ENCODE results near the gene TEX264.

The TEX264 gene

DNA sequence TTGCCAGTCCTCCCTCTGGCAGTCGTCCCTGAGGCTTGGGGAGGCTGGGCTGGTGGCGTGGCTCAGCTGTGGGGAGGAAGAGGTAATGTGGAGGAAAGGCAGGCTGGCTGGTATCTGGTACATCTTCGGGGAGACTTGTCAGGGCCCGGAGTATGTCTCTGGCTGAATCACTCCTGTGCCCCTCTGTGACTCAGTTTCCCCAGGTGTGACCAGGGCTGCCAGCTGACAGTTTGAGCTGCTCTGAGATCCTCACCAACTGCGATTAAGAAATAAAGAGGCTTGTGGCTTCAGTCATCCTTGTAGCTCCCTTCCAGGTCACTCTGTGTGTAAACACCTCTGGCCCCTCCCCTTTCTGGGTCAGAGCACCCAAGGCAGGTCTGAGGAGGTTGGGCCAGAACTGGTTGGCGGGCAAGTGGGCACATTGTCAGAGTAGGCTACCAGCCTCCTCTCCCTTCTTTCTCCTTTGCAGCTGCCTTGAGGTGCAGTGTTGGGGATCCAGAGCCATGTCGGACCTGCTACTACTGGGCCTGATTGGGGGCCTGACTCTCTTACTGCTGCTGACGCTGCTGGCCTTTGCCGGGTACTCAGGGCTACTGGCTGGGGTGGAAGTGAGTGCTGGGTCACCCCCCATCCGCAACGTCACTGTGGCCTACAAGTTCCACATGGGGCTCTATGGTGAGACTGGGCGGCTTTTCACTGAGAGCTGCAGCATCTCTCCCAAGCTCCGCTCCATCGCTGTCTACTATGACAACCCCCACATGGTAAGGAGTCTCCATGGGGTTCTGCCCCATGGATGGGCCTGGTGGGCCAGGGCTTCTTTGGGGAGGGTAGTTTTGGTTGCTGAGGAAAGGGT is 3.0 kb downstream of the TEX264 start:
- DNase-seq (ENCODE audit: low read depth, low spot score): no peak

DNA sequence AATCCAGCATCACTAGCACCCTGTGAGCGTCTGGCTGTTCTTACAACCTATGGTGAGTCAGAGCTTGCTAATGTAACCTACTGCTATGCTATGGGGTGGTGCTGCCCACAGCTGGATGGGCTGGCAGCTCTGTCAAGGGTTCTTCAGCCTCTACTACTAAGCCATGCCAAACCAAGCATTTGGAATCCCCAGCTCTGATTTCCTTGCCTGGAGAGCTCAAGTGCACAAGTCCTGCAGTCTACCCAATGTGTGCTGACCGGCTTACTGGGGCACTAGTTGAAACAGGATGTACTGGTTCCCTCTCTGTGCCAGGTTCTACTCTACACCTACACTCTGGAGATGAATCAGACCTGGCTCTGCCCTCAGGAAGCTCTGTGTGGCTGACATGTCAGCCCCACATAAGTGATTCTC is 4.2 kb downstream of the TEX264 start:
- no peak for DNase-seq (ENCODE audit: low read depth, low spot score)

DNA sequence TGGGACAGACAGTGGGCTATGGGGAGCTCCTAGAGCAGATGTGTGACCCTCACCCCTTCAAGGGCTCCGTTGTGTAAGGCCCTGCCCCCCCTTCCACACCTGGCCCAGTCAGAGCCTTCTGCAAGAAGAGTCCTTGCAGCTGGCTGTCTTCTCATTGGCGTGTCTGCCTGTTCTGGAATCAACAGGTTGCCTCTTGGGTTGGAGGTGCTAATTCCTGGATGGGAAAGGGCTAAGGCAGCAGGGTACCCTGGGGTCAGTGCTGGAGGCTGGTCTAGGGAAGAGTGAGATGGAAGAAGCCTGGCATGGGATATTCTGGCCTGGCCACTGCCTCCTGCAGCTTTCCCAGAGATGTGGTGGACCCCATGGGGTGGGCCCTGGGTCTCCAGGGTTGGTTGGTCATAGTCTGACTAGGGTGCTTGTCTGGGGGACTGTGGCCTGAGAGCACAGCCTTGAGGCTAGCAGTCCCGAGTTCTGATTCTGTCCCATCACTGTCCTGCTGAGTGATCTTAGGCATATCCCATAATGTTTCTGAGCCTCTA is 5.1 kb downstream of the TEX264 start:
- DNase-seq (ENCODE audit: low read depth, low spot score): no peak

DNA sequence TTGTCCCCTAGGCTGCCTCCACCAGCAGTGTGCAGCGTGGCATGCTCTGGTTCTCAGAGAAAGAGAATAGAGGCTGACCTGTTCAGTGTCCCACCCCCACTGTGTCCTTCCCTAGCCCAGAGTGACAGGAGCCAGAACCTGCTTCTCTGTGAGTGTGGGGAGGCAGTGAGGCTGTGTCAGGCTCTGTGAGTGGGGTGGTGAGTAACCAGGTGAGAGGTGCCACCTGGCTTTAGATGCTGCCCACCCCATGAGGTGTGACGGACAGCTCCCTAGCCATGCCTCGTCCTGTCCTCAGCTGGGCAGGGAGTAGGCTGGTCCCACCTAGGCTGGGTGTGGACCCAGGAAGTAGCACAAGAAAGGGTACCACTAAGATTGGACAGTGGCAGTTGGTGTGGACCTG is 6.3 kb downstream of the TEX264 start:
- no peak for DNase-seq (ENCODE audit: low read depth, low spot score)

DNA sequence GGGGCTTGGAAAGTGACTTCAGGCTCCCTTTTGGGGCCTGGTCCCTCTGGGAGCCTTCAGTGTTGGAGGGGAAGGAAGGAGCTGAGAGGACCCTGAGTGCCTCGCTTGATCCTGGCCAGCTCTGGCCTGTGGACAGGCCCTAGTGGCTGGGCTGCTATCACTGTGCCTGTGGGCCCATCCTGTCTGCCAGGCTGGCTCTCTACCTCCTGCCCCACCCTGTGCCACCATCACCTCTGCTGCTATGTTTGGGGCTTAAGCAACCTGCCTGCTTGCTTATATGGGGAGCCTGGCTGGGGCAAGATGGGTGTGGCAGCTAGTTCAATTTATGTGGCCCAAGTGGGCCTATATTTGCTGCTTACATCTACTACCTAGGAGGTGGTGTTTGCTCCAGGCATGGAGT is 7.1 kb downstream of the TEX264 start:
- DNase-seq (ENCODE audit: low read depth, low spot score): no peak

DNA sequence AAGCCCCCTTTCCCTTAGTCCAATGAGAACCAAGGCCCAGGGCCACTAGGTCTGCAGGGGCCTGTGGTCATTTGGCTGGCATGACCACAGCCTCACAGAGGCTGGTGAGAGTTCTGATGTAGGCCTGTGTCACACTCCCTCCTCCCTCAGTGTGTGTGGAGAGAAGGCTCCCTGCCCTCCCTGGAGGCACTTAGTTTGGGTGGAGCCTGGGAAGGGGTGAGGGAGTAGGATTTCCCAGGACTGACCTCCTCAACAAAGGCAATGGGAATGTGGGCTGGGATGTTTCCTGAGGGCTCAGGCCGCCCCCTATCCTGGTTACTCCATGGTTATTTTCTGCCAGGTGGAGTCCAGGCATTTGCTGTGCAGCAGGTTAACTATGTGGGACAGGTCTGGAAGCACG is 7.6 kb downstream of the TEX264 start:
- no peak for DNase-seq (ENCODE audit: low read depth, low spot score)

DNA sequence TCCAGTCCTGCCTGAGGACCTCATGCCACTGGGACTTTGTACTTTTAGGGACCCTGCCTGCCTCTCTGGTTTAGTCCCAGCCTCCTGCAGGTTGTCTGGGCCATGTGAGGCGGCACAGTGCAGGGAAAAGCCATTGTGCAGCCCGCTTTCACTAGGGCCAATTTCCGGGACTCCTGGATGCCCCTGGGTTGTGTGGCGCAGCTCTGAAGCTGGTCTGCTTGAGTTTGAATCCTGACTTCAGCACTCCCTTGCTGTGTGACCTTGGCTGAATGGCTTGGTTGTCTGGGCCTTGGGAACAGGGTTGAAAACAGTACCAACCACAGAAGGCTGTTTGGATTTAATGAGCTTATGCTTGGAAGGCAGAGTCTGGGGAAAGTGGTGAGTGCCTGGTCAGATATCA is 8.3 kb downstream of the TEX264 start:
- DNase-seq (ENCODE audit: low read depth, low spot score): no peak

DNA sequence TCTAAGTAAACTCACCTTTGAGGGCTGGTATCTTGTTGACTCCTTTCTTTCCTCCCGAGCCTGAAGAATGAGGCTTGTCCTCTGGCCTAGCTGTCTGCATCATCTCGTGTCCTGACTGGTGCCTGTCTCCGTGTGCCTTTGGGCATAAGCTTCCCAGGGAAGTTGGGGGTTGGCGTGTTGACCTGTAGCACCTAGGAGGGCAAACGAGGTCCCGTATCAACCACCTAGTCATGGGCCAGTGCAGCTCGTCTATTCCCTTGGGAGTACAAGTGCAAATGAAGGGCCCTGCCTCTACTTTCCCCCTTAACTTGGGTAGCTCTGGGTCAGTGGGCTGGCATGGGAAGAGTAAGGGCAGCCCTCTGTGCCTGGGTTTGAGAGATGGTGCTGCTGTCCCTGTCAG is 8.7 kb downstream of the TEX264 start:
- no peak for DNase-seq (ENCODE audit: low read depth, low spot score)

DNA sequence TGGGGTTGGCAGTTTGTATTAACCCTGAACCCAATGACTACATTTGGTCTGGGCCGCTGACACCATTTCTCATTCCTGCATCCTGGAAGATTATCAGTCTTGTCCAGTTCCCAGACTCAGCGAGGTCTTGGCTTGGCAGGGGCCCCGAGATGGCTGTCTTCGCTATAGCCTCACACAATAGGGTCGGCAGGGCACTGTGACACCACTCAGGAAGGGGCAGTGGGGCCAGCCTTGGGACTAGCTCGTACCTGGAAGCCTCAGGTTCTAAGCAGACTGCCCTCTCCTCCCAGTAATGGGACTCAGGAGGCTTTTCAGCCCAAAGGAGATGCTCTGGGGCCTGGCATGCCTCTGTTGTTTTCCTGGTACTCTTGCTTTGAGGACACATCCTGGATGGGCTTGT is 9.1 kb downstream of the TEX264 start:
- DNase-seq (ENCODE audit: low read depth, low spot score): no peak

DNA sequence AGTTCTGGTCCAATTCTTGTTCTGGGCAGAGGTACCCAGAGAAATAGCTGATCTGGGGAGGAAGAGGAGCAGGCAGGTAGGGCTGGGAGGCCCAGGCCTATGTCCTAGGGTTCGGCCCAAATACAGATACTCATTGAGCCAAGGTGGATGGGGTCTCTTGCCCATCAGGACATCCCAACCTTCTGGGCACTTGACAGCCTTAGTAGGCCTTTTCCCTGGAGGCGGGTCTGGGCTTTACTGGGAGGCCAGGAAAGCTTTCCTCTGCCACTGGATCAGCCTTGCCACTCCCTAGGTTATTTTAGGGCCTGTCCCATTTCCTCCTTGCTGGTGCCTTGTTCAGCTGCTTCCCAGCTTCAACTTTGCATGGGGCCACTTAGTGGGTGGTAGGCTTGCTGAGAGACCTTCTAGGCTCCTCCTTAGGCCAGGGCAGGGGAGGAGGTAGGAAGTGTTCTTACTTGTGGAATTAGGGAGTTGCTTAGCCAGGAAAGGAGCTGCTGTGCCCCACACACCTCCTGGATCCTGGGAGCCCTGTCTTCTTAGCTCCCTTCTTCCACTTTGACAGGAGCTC is 9.7 kb downstream of the TEX264 start:
- no peak for DNase-seq (ENCODE audit: low read depth, low spot score)

DNA sequence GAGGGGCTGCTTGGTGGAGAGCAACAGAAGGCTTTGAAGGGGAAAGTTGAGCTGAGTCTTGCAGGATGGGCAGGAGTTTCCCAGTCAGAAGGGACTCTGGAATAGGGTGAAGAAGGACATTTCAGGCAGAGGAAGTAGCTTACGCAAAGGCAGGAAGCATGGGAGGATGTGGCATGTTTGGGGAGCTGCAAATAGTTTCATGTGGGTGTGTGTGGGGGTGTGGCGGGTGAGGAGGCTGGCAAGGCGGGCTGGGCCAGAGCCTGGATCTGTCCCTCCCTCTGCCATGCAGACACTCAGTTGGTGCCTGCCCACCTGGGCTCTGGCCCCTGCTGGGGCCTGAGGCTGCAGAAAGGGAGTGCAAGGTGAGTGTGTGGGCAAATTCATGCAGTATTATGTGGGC is 10.4 kb downstream of the TEX264 start:
- DNase-seq (ENCODE audit: low read depth, low spot score): no peak

DNA sequence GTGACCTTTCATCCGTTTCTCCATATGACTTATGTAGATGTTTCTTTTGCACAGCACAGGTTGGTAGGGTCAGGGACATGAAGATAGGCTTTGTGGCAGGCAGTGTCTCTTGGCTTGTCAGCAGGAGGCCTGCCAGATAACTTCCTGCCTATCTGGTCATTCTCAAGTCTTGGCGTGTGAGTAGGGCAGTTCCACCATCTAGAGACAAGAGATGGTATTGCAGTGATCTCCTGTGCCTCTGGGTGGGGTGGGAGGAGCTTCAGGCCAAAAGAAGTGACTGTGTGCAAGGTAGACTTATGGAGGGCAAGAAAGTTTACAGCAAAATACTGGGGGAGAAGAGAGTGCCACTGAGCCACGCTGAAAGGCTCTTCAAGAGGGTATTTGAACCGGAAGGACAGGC is 11.0 kb downstream of the TEX264 start:
- DNase-seq (ENCODE audit: low read depth, low spot score): peak; percentile 72

DNA sequence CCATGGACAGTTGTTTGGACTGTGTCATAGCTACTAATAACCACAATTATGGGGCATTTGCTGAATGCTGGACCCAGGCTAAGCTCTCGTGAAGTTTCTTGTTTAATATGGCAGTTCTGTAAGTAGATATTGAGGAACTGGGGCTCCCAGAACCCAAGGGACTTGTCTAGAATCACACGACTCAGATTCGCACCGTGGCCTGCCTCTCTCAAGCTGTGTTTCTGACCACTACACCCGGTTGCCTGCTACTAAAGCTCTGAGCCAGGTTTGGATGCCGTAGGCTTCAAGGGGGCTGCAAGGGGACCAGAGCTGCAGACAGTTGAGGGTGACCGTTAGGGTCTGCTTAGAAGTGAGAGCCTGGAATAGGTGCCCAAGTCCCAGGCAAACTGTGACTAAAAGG is 11.5 kb downstream of the TEX264 start:
- DNase-seq (ENCODE audit: low read depth, low spot score): no peak

DNA sequence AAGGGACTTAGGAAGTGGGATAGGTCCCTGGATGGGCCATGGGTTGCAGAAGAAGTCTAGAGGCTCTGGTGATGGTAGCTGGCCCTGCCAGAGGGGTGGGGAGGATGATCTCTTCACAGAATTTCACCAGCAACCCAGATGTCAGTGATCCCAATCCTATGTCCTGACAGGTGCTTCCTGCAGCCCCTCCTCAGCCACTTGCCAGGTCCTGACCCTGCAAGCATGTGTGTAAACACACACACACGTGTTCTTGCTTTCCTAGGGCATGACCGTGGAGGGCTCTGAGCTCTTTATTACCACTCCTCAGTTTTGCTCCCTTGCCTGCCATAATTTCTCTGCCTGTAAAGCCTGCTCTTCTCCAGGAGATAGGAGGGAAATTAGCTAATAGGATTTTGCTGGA is 12.5 kb downstream of the TEX264 start:
- DNase-seq (ENCODE audit: low read depth, low spot score): no peak

DNA sequence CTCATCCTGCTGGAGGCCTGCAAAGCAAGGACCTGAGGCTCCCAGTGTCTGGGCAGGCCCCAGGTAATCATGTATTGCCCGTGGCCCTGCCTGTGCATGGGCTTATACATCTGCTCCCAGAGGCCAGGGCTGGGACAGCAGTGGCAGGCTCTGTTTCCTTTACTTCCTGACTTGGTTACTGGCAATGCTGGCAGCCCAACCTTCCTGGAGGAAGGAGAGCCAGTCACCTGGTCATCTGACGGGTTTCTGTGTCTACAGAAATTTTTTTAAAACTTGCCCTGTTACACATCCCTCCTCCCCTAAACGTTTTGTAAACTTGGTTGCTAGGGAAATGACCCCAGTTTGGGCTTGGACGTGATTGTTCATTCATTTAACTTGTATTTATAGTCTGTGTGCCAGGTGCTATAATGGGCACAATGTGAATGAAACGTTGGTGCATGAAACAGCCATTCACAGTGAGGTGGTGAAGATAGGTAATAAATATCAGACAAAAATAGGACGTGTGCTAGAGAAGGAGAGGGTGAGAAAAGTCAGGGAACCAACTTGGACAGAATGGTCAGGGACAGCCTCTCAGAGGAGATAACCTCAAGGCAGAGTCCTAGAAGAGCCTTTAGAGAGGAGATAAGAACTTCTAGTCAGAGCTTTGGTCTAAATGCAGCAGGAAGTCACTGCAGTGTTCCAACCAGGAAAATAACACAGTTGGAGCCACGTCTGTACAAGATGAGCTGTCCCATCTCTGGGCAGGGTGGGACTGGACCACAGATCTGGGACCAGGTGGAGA is 14.1 kb downstream of the TEX264 start:
- no peak for DNase-seq (ENCODE audit: low read depth, low spot score)

DNA sequence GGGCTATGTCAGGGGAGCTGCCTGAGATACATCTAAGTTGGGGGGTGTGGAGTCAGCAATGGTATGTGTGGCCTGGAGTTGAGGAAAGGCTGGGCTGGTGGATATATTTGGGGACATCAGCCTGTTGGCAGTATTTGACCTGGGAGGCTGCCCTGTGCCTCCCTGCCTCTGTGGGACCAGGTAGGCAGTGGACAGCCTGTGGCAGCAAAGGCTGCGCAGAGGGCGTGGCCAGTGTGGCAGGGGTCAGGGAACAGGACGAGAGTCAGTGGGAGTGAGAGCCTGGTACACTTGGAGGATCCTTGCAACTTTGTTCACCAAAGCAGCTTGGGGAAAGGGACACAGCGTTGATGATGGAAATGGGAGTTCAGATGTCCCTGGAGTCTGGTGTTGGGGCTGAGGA is 15.0 kb downstream of the TEX264 start:
- DNase-seq (ENCODE audit: low read depth, low spot score): no peak

DNA sequence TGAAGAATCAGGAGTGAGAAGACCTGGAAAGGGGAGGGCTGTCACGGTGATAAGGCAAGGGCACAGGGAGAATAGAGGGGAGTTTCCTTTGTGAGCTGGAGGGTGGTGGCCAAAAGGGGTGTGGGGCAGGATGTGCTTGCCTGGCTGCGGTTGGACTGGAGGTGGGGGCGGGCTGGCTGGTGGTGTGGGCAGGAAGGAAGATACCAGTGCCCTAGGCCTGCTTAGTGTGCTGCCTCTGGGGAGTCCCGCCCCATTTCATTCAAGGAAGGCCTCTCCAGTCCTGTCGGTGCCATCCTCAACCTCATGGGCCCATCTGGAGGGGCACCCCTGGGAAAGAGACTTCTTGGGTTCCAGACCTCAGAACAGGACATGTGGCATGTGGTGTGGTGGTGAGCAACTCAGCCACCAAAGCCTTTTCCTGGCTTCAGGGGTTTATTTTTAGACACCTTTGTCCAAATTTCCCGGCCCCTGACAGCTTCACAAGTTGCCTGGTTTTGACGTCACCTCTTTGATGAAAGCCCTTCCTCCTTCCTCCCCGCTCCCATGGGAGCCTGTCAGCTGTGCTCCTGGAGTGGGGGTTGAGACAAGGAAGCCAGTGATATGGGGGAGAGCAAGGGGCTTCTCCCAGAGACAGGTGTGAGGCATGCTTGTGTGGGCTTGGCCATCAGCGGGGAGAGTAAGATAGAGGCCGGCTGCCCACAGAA is 15.6 kb downstream of the TEX264 start:
- DNase-seq (ENCODE audit: low read depth, low spot score): no peak

DNA sequence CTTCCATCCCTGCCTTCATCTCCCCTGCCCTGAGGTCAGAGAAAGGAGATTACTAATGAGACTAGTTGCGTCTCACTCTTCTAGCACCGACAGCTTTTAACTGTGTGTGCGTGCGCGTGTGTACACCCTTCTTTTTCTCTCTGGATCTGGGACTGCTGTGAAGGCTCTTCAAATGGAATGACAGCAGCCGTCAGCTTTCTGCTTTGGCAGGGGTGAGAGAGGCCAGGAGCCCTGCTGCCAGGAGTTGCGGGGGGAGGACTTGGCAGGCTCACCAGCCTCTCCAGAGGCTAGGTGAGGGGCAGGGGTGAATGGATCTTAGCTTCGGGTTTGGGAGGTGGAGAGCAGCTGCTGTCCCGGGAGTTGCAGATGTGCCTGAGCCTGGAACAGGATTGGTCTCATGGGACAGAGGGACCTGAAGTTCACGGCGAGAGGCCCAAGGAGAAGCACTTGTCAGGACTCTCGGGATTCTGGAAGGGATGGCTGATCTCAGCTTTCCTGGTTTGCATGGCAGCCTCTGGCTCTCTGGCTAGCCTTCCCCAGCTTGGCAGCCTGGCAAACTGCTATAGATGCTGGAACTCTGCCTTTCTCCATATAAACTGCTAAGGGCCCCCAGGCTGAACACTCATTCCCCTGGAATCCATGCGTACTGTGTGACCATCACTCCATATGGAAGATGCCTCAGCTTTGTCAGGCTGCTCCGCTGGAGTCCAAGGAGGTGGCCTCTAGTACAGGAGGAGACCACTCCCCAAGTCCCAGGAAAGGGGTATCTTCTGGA is 16.6 kb downstream of the TEX264 start:
- no peak for DNase-seq (ENCODE audit: low read depth, low spot score)

DNA sequence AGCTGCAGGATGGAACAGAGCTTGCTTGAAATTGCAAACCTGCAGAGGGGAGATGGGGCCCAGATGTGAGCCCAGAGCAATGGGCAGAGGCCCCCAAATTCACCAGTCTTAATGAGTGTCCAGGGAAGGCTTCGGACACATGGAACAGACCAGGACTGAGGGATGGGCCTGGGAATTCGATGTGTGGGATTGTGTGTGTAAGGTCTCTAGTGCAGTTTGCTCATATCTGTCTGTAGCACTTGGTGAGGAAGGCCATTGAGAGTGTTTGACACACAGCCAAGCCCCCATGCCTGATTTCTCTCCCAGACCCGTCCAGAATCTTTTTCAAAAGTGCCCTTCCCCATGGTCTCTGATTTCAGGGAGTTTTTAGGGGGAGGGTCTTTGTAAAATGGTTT is 17.2 kb downstream of the TEX264 start:
- DNase-seq (ENCODE audit: low read depth, low spot score): no peak

DNA sequence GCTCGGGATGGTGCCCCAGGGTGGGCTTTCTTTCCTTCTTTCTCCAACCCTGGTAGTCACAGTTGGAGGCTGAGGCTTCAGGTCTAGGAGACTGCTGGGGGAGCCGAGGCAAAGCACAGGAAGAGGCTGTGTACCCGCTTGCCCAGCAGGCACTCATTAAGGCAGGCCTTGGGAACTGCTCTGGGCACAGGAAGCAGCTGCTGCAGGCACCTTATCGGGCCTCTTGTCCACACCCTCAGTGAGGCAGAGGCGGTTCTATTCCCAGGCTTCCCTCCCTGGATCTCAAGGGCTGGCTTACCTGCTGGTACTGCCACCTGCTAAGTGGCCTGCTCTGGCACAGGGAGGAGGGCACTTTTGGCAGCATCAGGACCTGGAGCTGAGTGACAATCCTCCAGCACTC is 20.0 kb downstream of the TEX264 start:
- no peak for DNase-seq (ENCODE audit: low read depth, low spot score)

DNA sequence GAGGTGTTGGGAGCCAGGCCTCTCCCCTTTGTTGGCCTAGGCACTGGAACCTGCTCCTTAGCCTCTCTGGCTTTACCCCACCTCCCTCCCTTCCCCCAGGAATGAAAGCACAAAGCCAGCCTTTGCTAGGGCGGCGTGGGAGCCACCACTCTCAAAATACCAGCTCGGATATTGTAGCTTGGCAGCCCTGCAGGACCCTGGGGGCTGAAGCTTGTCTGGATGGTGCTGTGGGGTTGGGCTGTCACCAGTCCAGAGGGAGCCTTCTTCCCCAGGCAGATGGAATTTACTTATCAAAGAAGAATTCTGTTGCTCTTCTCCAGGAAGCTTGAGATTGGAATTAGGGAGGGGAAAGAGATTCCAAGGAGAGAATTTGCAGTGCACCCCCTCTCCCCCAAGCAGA is 20.9 kb downstream of the TEX264 start:
- DNase-seq (ENCODE audit: low read depth, low spot score): no peak

Measured in brain pericyte (primary cell).